NCI-H82 (cell line): ENCODE data around the gene HPRT1.

ENCODE experiments used
- DNase-seq: peaks from one replicate; lab custom pipeline; 2025; lab: John Stamatoyannopoulos, UW

The HPRT1 gene

GRCh38 chrX:134543288-134543687 is 83.3 kb downstream of the HPRT1 start:
- DNase-seq: no peak

GRCh38 chrX:134544135-134544512 is 84.2 kb downstream of the HPRT1 start:
- no peak for DNase-seq

GRCh38 chrX:134544513-134545151 is 84.7 kb downstream of the HPRT1 start:
- DNase-seq: no peak

GRCh38 chrX:134545510-134545909 is 85.5 kb downstream of the HPRT1 start:
- no peak for DNase-seq

GRCh38 chrX:134546187-134546586 is 86.2 kb downstream of the HPRT1 start:
- DNase-seq: no peak

- no peak for DNase-seq
Measured at GRCh38 chrX:134547047-134547679, 87.2 kb downstream of the HPRT1 start.

GRCh38 chrX:134548257-134549201 is 88.6 kb downstream of the HPRT1 start:
- peak; percentile 35 for DNase-seq
